SU-DHL-6 (cell line): ENCODE measurements around the gene GPR4.

Experiments
- EZH2phosphoT487 ChIP-seq: fragments of 200-600 bp; sonication (generic), shearing (Covaris generic); conservative IDR thresholded peaks from 2 replicates; pipeline ENCODE4 v1.6.1; 2018; ENCODE audit warnings: mild to moderate bottlenecking, antibody characterized with exemption, low read length, moderate library complexity, mixed read lengths
- TF ChIP-seq, protein P1 (sequence below): fragments of 200-600 bp; sonication (generic); IDR thresholded peaks from one replicate; pipeline ENCODE4 v1.5.1; 2017; ENCODE audit warnings: antibody characterized with exemption, mild to moderate bottlenecking, low read length, moderate library complexity; ENCODE audit not compliant: insufficient read depth, poor library complexity, severe bottlenecking

DNA sequence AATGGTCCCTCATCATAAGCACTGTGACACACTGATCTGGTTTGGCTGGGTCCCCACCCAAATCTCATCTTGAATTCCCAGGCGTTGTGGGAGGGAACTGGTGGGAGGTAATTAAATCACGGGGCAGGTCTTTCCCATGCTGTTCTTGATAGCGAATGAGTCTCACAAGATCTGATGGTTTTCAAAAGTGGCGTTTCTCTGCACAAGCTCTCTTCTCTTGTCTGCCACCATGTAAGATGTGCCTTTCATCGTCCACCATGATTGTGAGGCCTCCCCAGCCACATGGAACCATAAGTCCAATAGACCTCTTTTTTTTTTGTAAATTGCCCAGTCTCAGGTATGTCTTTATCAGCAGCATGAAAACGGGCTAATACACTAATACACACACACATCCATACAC, 6.9 kb upstream of the GPR4 start:
- TF ChIP-seq, protein P1, sequence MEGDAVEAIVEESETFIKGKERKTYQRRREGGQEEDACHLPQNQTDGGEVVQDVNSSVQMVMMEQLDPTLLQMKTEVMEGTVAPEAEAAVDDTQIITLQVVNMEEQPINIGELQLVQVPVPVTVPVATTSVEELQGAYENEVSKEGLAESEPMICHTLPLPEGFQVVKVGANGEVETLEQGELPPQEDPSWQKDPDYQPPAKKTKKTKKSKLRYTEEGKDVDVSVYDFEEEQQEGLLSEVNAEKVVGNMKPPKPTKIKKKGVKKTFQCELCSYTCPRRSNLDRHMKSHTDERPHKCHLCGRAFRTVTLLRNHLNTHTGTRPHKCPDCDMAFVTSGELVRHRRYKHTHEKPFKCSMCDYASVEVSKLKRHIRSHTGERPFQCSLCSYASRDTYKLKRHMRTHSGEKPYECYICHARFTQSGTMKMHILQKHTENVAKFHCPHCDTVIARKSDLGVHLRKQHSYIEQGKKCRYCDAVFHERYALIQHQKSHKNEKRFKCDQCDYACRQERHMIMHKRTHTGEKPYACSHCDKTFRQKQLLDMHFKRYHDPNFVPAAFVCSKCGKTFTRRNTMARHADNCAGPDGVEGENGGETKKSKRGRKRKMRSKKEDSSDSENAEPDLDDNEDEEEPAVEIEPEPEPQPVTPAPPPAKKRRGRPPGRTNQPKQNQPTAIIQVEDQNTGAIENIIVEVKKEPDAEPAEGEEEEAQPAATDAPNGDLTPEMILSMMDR: no peak
- no peak for TF ChIP-seq EZH2phosphoT487
